SK-N-SH (cell line): ENCODE measurements around the gene EPX.

ENCODE experiments used
- CHD2 ChIP-seq: fragments of 150-350 bp; IDR thresholded peaks from 2 replicates; pipeline ENCODE4 v1.6.1; 2018; ENCODE audit warnings: low read length; ENCODE audit not compliant: partially characterized antibody
- CTCF ChIP-seq: fragments of 200-600 bp; sonication (generic); IDR thresholded peaks from 2 replicates; pipeline ENCODE4 v1.6.1; 2017; ENCODE audit warnings: antibody characterized with exemption, mild to moderate bottlenecking, moderate library complexity
- EP300 ChIP-seq, 2 experiments: IDR thresholded peaks; 2 replicates each; pipeline versions ENCODE4 v1.4.0 to v1.6.1; 2012; ENCODE audit warnings: borderline replicate concordance in 1 of 2, low read depth in 1 of 2, low read length in 1 of 2
- GABPA ChIP-seq: IDR thresholded peaks from 2 replicates; pipeline ENCODE4 v1.4.0; 2012; ENCODE audit warnings: low read depth, mild to moderate bottlenecking
- MAX ChIP-seq: IDR thresholded peaks from 2 replicates; pipeline ENCODE4 v1.4.0; 2012; ENCODE audit warnings: low read depth
- MXI1 ChIP-seq: IDR thresholded peaks from 2 replicates; pipeline ENCODE4 v1.6.1; 2012; ENCODE audit warnings: mild to moderate bottlenecking, low read depth, low read length, improper control_type of control experiment
- PBX3 ChIP-seq: IDR thresholded peaks from 2 replicates; pipeline ENCODE4; 2012
- POLR2AphosphoS5 ChIP-seq: IDR thresholded peaks from 2 replicates; pipeline ENCODE4 v1.6.1; 2012; ENCODE audit warnings: low read depth, low read length
- RFX5 ChIP-seq: IDR thresholded peaks from 2 replicates; pipeline ENCODE4 v1.6.1; 2012; ENCODE audit warnings: mild to moderate bottlenecking, improper control_type of control experiment, low read length
- SIN3A ChIP-seq: IDR thresholded peaks from 2 replicates; pipeline ENCODE4 v1.6.1; 2012; ENCODE audit warnings: low read depth, mild to moderate bottlenecking, low read length, moderate library complexity, borderline replicate concordance
- SMC3 ChIP-seq: IDR thresholded peaks from 2 replicates; pipeline ENCODE4 v1.6.1; 2012; ENCODE audit warnings: low read depth, low read length, improper control_type of control experiment
- TCF12 ChIP-seq: IDR thresholded peaks from 2 replicates; pipeline ENCODE4 v1.4.0; 2012
- USF1 ChIP-seq: IDR thresholded peaks from 2 replicates; pipeline ENCODE4 v1.4.0; 2012; ENCODE audit warnings: low read depth, borderline replicate concordance

- TF ChIP-seq PBX3: no peak
- no peak for TF ChIP-seq USF1
- no peak for TF ChIP-seq TCF12
- no peak for TF ChIP-seq GABPA
- no peak for TF ChIP-seq CTCF
- no peak for TF ChIP-seq SIN3A
- TF ChIP-seq SMC3: no peak
- no peak for TF ChIP-seq POLR2AphosphoS5
- TF ChIP-seq RFX5: no peak
- TF ChIP-seq MXI1: no peak
- TF ChIP-seq EP300 (IDR thresholded peaks at IDR 0.05; ENCODE audit: borderline replicate concordance in 1 of 2, low read depth in 1 of 2, low read length in 1 of 2): no peak
- TF ChIP-seq CHD2: no peak
- no peak for TF ChIP-seq MAX
These were observed 4.9 kb upstream of the EPX start for GRCh38 chr17:58187675-58188074.
